Skeletal muscle cell (primary cell): ENCODE results near the gene WDR91.
A peak's percentile ranks its signal among the peaks of the same experiment; 100 is the strongest.

Source experiments
- DNase-seq: peaks from one replicate; pipeline ENCODE4 v3.0.0-alpha.2; 2010; ENCODE audit warnings: low read depth
- H3K4me3 ChIP-seq: 2 replicates; pipeline ENCODE4 v1.5.1; 2011; ENCODE audit warnings: low read depth, mild to moderate bottlenecking, control low read depth, low read length, moderate library complexity

The WDR91 gene

DNA sequence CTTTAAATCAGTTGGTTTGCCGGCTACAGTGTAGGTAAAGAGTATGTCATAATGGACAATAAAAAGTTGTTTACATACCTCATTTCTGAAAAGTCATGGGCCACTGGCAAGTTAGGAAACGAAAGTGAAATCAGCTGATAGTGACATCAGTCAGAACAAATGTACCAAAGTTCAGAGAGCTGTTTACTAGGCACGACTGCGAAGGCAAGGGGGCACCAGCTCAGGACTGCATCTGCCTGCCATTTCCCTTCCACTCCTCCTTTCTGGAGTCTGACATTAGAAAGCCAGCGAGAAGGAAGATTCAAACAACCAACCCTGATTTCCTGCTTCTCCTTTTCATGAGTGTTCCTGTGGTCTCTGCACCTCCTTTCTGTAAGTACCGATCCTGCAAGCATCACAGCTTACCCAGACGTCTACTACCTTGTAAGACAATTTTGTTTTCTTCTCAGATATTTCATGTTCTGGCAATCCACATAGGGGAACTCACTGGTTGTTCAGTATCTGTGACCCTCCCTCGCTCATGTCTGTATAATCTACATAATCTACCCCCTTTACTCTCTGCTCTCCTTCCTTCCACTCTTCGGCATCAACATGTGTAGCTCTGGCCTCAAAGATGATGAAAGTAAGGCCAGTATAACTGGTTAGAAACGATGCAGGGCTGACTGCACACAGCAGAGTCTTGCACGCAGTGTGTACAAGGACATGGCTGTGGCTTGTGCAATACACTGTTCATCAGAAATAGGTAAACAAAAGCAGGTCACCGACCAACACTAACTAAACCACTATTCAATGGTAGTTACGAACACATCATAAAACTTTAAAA, 63.2 kb downstream of the WDR91 start, which contains the start of gene TMEM140:
Gene TMEM140, plus strand, starts transcription at position 174 of the 823 bp plus-strand sequence. CDS start 16,370 bp downstream, outside the sequence.
- peak; percentile 8 for DNase-seq

DNA sequence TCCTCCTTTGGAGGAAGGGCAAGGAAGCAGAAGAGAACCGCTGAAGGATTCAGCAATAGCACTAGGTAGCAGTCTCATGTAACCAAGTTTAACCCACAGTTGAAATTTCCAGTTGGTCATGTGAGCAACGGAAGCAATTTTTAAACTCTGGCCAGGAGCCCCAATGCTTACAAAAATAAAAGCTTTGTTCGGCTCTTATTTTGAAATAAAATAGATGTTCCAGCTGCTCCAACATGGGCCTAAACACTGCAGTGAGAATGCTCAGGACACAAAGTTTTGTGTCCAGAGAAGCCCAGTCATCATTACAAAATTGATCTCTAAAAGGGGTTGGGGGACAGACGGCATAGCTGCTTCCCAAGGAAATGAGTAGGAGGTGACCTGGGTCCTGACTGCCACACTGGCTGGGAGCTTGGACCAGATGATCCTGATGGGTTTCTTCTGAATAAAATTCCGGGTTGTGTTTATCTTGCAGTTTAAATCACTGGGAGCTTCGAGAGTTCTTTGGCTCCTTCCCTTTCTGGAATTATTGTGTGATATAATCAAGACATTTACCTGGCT, 63.9 kb downstream of the WDR91 start:
- no peak for DNase-seq
- H3K4me3 ChIP-seq: no peak overlapping the region

More for the DNA sequence above, 63.2 kb downstream of the WDR91 start, which contains the start of gene TMEM140:
- no peak within 1 kb of the TSS for H3K4me3 ChIP-seq

DNA sequence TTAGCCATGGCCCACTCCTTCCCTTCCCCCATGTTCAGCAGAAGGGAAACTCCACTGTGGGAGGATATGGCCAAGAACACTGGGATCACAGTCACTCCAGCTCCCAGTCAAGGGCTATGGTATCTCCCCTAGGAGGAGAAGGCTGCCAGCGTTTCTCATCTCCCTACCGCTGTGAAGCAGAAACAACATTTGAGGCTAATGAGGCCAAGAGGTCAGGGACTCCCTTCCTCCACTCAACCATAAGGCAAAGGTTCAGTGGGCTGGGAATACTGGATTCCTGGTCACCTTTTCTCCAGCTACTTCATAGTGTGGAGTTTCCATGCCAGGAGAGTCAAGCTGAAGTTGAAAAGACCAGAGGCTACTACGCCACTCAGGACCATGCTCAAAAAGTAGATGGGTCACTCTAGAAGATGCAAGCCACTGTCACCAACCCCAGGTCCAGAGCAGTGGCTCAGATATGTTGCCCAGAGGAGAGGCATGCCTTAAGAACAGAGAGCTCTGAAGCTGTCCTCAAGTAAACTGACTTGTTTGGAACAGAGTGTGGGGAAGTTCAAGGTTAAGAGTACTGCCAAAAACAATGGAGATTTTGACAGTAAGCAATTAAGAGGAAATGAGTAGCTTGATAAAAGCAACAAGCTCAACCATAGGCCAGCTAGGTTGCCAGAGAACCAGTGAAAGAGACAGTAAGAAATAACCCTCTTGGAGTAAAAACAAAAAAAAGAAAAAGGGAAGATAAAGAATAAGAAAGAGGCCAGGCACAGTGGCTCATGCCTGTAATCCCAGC, 67.2 kb downstream of the WDR91 start:
- H3K4me3 ChIP-seq: no peak overlapping the region
- DNase-seq: no peak
